CD4-positive, alpha-beta T cell treated with Interleukin-12 subunit alpha and Interleukin-12 subunit beta, for 1 hour (primary cell): ENCODE measurements around the gene CERKL.

ENCODE experiments used
- DNase-seq: peaks from one replicate; pipeline ENCODE4 v3.0.0-alpha.2; 2020

Gene CERKL

DNA sequence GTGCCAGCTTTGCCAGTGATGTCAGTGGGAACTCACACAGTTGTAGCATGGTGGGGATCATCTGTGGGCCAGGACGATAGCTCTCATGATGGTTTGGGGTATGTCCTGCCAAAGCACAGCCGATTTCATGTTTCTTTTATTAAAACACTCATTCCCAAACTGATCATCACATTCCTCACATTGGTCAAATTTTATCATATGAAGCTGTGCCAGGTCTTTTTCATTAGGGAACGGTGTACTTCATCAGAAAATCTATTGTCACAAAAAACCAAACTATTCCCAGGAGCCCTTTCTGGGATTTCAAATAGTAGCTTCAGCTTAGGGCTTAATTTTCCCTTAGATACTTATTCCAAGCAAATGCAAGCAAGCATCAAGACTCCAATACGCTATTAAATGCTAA, 157.7 kb downstream of the CERKL start:
- DNase-seq: no peak
